CD14-positive monocyte (primary cell): Measurements from ENCODE around the gene FOXP1. TPM values are rescaled to one million over a fixed set of nuclear protein-coding genes. Genes with fewer than 3 reads are reported as not detected.

Source experiments
- DNase-seq, 3 donors: peaks; one replicate each; pipeline ENCODE4 v3.0.0-alpha.2; 2011 to 2022
- H2AFZ ChIP-seq: 2 replicates; pipeline ENCODE4 v1.6.0; 2012; ENCODE audit warnings: mild to moderate bottlenecking, low read depth, low read length, inconsistent platforms; ENCODE audit not compliant: insufficient read depth, poor library complexity, severe bottlenecking
- H3K27ac ChIP-seq, 2 donors: 1 replicate in 1 of 2; 2 replicates in 1 of 2; pipeline ENCODE4 v1.5.1; 2012 to 2013; ENCODE audit warnings: low read length in 2 of 2, control low read depth in 1 of 2, inconsistent platforms in 1 of 2, low read depth in 1 of 2, mild to moderate bottlenecking in 1 of 2
- H3K27me3 ChIP-seq, 2 donors: one replicate each; pipeline versions ENCODE4 v1.6.0 to v1.6.1; 2011 to 2013; ENCODE audit warnings: low read length in 2 of 2; ENCODE audit not compliant: control insufficient read depth in 2 of 2, insufficient read depth in 2 of 2
- H3K36me3 ChIP-seq, 2 donors: replicated peaks in 1 of 2; 1 replicate in 1 of 2; 2 replicates in 1 of 2; pipeline versions ENCODE4 v1.5.1 to v1.6.1; 2012 to 2013; ENCODE audit warnings: low read length in 2 of 2, control low read depth in 1 of 2, inconsistent platforms in 1 of 2, mild to moderate bottlenecking in 1 of 2; ENCODE audit not compliant: insufficient read depth in 2 of 2, control insufficient read depth in 1 of 2
- H3K4me1 ChIP-seq, 2 donors: 1 replicate in 1 of 2; 2 replicates in 1 of 2; pipeline versions ENCODE4 v1.5.1 to v1.6.1; 2012 to 2013; ENCODE audit warnings: low read length in 2 of 2, control low read depth in 1 of 2, inconsistent platforms in 1 of 2, mild to moderate bottlenecking in 1 of 2, moderate library complexity in 1 of 2; ENCODE audit not compliant: insufficient read depth in 2 of 2, control insufficient read depth in 1 of 2
- H3K4me2 ChIP-seq: replicated peaks from 2 replicates; pipeline ENCODE3; 2012; ENCODE audit warnings: low read length, moderate library complexity, mild to moderate bottlenecking; ENCODE audit not compliant: poor library complexity, severe bottlenecking; ENCODE audit errors: extremely low read depth
- H3K4me3 ChIP-seq, 3 experiments: fragments of 200-600 bp in 1 of 3; sonication (generic) in 1 of 3; replicated peaks in 1 of 3; 1 replicate in 2 of 3; 2 replicates in 1 of 3; pipeline ENCODE4 v1.5.1; 2011 to 2013; ENCODE audit warnings: low read length in 3 of 3, mild to moderate bottlenecking in 3 of 3, control low read depth in 2 of 3, low read depth in 2 of 3, inconsistent platforms in 1 of 3, moderate library complexity in 1 of 3
- H3K79me2 ChIP-seq: 2 replicates; pipeline ENCODE4 v1.6.0; 2012; ENCODE audit warnings: mild to moderate bottlenecking, control low read depth, inconsistent platforms, low read length, moderate library complexity; ENCODE audit not compliant: insufficient read depth
- H3K9ac ChIP-seq: 2 replicates; pipeline ENCODE4 v1.6.0; 2017; ENCODE audit warnings: low read length, mild to moderate bottlenecking; ENCODE audit not compliant: insufficient read depth, poor library complexity, severe bottlenecking
- H3K9me3 ChIP-seq, 2 donors: replicated peaks in 1 of 2; 1 replicate in 1 of 2; 2 replicates in 1 of 2; pipeline versions ENCODE4 v1.5.1 to v1.6.1; 2012 to 2013; ENCODE audit warnings: low read length in 2 of 2, control low read depth in 1 of 2; ENCODE audit not compliant: control insufficient read depth in 1 of 2, insufficient read depth in 1 of 2
- H4K20me1 ChIP-seq: 2 replicates; pipeline ENCODE4 v1.6.0; 2012; ENCODE audit warnings: mild to moderate bottlenecking, low read length, control low read depth, moderate library complexity; ENCODE audit not compliant: insufficient read depth
- H3K27ac Mint-ChIP-seq, 7 donors: one replicate each; pipeline ENCODE4 v1.8.0; 2020; ENCODE audit warnings: mild to moderate bottlenecking in 7 of 7, mixed read lengths in 7 of 7, moderate library complexity in 6 of 7, inconsistent platforms in 2 of 7
- H3K27me3 Mint-ChIP-seq, 3 donors: one replicate each; pipeline ENCODE4 v1.8.0; 2021 to 2022; ENCODE audit warnings: low read depth in 3 of 3, mild to moderate bottlenecking in 3 of 3, mixed read lengths in 3 of 3, moderate library complexity in 3 of 3, inconsistent platforms in 1 of 3
- H3K36me3 Mint-ChIP-seq, 2 donors: one replicate each; pipeline ENCODE4 v1.8.0; 2020; ENCODE audit warnings: mixed read lengths in 2 of 2, inconsistent platforms in 1 of 2, mild to moderate bottlenecking in 1 of 2
- H3K4me1 Mint-ChIP-seq: one replicate; pipeline ENCODE4 v1.8.0; 2020; ENCODE audit warnings: mild to moderate bottlenecking, mixed read lengths
- H3K4me3 Mint-ChIP-seq, 2 donors: one replicate each; pipeline ENCODE4 v1.8.0; 2020; ENCODE audit warnings: mild to moderate bottlenecking in 2 of 2, mixed read lengths in 2 of 2, moderate library complexity in 1 of 2
- H3K9me3 Mint-ChIP-seq, 7 donors: one replicate each; pipeline ENCODE4 v1.8.0; 2020 to 2022; ENCODE audit warnings: mixed read lengths in 7 of 7, mild to moderate bottlenecking in 6 of 7, moderate library complexity in 6 of 7, inconsistent platforms in 2 of 7
- WGBS: methylation state at CpG from one replicate; pipeline ENCODE4 v1.1.5; 2013; ENCODE audit warnings: missing lambda C conversion rate; ENCODE audit not compliant: insufficient coverage; 5-methylcytosine and 5-hydroxymethylcytosine counted together
- intact Hi-C, 2 donors: fragments of 100-400 bp; cut with micrococcal nuclease; formaldehyde crosslinking; loops; one replicate each; pipeline versions ENCODE4 v1.15.0 to v1.15.1; 2023
- polyA plus RNA-seq, 3 donors: library from polyadenylated mRNA; depleted of rRNA in 1 of 3; unstranded in 2 of 3; stranded (reverse) in 1 of 3; fragments of 300-500 nt in 2 of 3; fragments of >200 nt in 1 of 3; fragmentation: Illumina TruSeq in 2 of 3; gene quantifications; 1 replicate in 2 of 3; 2 replicates in 1 of 3; pipeline ENCODE4 v1.2.3, GENCODE V29; 2012 to 2021
- TF ChIP-seq, protein P1 (sequence below): fragments of 200-600 bp; IDR thresholded peaks from one replicate; pipeline ENCODE4 v1.8.0; 2022; ENCODE audit warnings: antibody characterized with exemption, mild to moderate bottlenecking

The FOXP1 gene
- polyA plus RNA-seq, 3 donors = 25.7 to 42.6 (median 27.8) TPM

DNA sequence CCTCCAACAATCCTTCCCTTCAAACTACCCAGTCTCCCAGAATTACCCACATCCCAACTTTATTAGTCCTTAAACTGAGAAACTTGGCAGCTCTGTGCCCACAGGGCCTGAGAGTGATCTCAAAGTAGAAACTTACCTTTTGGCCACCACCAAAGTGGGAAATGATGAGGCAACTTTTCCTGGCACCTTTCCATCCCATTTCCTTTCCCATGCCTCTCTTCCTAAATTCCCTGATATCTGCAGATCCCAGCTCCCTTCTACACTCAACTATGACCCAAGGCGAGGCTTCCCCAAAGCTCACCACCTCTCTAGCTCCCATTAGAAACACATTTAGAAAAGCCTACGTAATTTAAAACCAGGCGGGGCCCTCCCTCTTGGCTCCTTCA is 271.9 kb downstream of the FOXP1 start:
- TF ChIP-seq, protein P1, sequence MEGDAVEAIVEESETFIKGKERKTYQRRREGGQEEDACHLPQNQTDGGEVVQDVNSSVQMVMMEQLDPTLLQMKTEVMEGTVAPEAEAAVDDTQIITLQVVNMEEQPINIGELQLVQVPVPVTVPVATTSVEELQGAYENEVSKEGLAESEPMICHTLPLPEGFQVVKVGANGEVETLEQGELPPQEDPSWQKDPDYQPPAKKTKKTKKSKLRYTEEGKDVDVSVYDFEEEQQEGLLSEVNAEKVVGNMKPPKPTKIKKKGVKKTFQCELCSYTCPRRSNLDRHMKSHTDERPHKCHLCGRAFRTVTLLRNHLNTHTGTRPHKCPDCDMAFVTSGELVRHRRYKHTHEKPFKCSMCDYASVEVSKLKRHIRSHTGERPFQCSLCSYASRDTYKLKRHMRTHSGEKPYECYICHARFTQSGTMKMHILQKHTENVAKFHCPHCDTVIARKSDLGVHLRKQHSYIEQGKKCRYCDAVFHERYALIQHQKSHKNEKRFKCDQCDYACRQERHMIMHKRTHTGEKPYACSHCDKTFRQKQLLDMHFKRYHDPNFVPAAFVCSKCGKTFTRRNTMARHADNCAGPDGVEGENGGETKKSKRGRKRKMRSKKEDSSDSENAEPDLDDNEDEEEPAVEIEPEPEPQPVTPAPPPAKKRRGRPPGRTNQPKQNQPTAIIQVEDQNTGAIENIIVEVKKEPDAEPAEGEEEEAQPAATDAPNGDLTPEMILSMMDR = no peak
- Histone ChIP-seq H4K20me1 (peaks cover 82% of the 10 kb centered on the region), H3K9ac (no peak overlapping the region), H3K4me1 (peaks cover 0 to 6% of the 10 kb centered on the region in 2 donors), H3K27me3 (no peaks in the 10 kb centered on the region), H3K27ac (no peak overlapping the region), H3K9me3 (no peaks in the 10 kb centered on the region), H2AFZ (no peak overlapping the region), H3K36me3 (peaks cover 0 to 14% of the 10 kb centered on the region in 2 donors), H3K79me2 (peaks cover 37% of the 10 kb centered on the region), H3K4me3 (no peak overlapping the region), H3K4me2 (no peak overlapping the region)
- no peaks in the 10 kb centered on the region for H3K9me3 Mint-ChIP-seq
- peak overlapping the region in 4 of 7 donors; percentile 6 to 87 (median 44) for H3K27ac Mint-ChIP-seq
- WGBS = no CpG with 5 or more reads among the region's 3 CpGs
- intact Hi-C loops = no loop called here
- peaks cover 21% of the 10 kb centered on the region for H3K4me1 Mint-ChIP-seq
- H3K4me3 Mint-ChIP-seq = no peak overlapping the region
- no peak for DNase-seq
- H3K36me3 Mint-ChIP-seq = peaks cover 19 to 38% of the 10 kb centered on the region in 2 donors
- no peaks in the 10 kb centered on the region for H3K27me3 Mint-ChIP-seq

DNA sequence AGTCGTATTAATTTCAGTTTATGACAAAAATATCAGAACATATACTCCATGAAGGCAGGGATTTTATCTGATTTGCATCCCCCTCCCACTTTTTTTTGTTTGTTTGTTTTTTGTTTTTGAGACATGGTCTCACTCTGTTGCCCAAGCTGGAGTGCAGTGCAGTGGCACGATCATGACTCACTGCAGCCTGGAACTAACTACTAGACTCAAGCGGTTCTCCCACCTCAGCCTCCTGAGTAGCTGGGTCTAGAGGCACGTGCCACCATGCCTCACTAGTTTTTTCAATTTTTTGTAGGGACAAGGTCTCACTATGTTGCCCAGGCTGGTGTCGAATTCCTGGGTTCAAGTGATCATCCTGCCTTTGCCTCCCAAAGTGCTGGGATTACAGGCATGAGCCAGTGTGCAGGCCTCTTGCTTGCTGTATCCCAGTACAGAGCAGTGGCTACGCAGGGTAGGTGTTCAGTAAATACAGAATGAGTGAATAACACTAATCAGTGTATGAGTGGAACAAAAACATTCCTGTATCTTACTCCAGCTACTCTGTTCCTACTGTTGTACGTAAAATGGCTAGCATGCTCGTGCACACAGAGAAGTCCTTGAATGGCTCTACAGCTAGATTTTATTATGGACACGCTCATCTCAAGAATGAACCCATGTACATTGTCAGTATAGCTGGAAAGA is 272.4 kb downstream of the FOXP1 start:
- Mint-ChIP-seq H3K9me3 (no peaks in the 10 kb centered on the region), H3K27me3 (no peaks in the 10 kb centered on the region), H3K27ac (peak overlapping the region in 2 of 7 donors; percentile 13 to 76), H3K4me1 (peaks cover 24% of the 10 kb centered on the region), H3K36me3 (peaks cover 19 to 35% of the 10 kb centered on the region in 2 donors), H3K4me3 (no peak overlapping the region)
- Histone ChIP-seq H3K79me2 (peaks cover 36% of the 10 kb centered on the region), H3K4me3 (no peak overlapping the region), H2AFZ (no peak overlapping the region), H3K4me2 (no peak overlapping the region), H3K36me3 (peaks cover 0 to 14% of the 10 kb centered on the region in 2 donors), H3K9me3 (no peaks in the 10 kb centered on the region), H4K20me1 (peaks cover 82% of the 10 kb centered on the region), H3K27me3 (no peaks in the 10 kb centered on the region), H3K27ac (peak overlapping the region in 1 of 2 donors; percentile 53), H3K9ac (no peak overlapping the region), H3K4me1 (peaks cover 1 to 7% of the 10 kb centered on the region in 2 donors)
- 75% methylated on average over 7 of the region's 9 CpGs for WGBS
- DNase-seq = no peak
- intact Hi-C loops = no loop called here
- TF ChIP-seq, protein P1 = no peak
